GM10266 (cell line): ENCODE measurements around the gene ARHGAP33.
A peak's percentile ranks its signal among the peaks of the same experiment; 100 is the strongest.

Experiments
- DNase-seq: peaks from one replicate; pipeline ENCODE4 v3.0.0; 2012; ENCODE audit errors: extremely low spot score
- CTCF ChIP-seq: IDR thresholded peaks from 2 replicates; pipeline ENCODE4 v1.5.1; 2012; ENCODE audit warnings: mild to moderate bottlenecking, low read depth; ENCODE audit not compliant: control insufficient read depth, insufficient read depth; ENCODE audit errors: missing control alignments

Gene ARHGAP33

DNA sequence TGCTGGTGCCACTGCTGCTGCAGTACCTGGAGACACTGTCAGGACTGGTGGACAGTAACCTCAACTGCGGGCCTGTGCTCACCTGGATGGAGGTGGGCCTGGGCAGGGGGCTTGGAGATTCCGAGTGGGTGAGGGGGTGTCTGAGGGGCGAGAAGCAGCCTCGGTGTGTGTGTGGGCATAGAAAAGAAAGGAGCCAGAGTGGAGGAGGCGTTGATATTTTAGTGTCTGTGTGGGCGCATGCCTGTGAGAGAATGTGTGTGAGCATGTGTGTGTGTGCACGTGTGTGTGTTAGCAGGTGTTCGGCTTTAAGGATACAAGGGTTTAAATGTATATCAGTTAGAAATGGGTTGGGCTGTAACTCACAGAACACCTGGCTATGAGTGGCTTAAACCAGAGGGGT lies 3.7 kb downstream of the ARHGAP33 start:
- no peak for DNase-seq
- TF ChIP-seq CTCF, result no peak

GRCh38 chr19:35780058-35780457 lies 4.7 kb downstream of the ARHGAP33 start:
- DNase-seq, result no peak
- TF ChIP-seq CTCF, result no peak

DNA sequence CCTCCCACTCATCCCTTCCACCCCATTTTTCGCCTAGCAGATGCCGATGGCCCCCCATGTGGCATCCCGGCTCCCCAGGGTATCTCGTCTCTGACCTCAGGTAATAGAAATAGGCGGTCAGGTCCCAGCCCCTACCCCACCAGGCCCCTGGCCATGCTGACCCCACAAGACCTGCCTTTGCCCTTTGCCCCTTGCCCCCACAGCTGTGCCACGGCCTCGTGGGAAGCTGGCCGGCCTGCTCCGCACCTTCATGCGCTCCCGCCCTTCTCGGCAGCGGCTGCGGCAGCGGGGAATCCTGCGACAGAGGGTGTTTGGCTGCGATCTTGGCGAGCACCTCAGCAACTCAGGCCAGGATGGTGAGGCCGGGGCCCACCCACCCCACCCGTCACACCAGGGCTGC lies 5.4 kb downstream of the ARHGAP33 start:
- no peak for TF ChIP-seq CTCF
- no peak for DNase-seq

DNA sequence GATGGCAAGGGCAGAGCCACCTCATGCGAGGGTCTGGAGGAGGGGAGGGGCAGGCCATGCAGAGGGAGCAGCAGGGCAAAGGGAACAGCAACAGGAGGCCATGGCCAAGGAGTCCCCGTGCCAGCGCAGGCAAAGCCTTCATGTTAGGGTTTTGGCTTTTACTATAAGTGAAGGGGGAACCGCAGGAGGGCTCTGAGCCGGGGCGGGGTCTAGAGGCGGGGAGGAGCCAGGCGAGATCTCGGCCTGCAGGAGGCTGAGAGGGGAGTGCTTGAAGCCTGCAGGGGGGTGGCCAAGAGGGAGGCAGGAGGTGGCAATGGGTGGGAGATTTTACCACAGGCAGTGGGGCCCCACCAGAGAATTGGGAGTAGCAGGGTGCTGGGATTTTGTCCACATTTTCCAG lies 6.3 kb downstream of the ARHGAP33 start:
- DNase-seq, result no peak
- no peak for TF ChIP-seq CTCF

GRCh38 chr19:35782589-35782988 lies 7.2 kb downstream of the ARHGAP33 start:
- no peak for TF ChIP-seq CTCF
- no peak for DNase-seq

DNA sequence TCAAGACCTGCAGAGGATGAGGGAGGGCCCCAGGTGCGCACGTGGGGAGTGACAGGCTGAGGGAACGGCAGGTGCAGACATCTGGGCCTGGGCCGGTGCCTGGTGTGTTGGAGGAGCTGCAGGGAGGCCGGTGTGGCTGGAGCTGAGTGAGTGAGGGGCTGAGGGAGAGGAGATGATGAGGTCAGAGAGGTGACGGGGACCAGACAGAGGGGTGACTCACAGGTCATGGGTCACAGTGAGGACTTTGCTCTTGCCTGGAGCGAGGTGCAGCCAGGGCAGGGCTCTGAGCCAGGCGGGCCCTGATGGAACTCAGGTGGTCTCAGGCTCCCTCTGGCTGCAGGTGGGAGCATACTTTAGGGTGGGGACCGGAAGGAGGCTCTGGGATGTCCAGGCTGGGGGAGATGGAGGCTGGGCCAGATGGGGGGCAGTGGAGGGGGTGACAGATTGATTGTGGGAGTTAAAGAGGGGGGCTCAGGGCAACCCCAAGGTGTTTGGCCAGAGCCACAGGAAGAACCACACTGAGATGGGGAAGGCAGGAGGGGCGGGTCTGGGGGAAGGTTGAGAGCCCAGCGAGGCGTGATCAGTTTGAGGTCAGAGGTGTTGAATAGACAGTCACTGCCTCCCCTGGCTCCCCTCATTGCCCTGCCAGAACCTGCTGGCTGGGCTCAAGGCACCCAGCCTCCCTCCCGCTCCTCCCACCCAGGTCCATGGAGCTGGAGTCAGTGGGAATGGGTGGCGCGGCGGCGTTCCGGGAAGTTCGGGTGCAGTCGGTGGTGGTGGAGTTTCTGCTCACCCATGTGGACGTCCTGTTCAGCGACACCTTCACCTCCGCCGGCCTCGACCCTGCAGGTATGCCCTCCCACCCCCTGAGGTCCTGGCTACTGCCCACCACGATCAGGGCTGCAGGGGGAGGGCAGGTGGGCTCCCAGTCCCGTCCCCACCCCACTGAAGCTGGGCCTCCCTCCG lies 8.4 kb downstream of the ARHGAP33 start:
- TF ChIP-seq CTCF, result peak; percentile 5
- no peak for DNase-seq
